ENCODE data around the gene GFRA3.

- TF ChIP-seq CTCF (IDR thresholded peaks at IDR 0.05) (no peak), EZH2 (IDR thresholded peaks at IDR 0.05) (no peak)
Measured at GRCh38 chr5:138240650-138241385, 33.6 kb downstream of the GFRA3 start.
